H1 (cell line): ENCODE results near the gene ATP7B.

Source experiments
- BRCA1 ChIP-seq: IDR thresholded peaks from 2 replicates; pipeline ENCODE4 v1.6.1; 2012; ENCODE audit warnings: low read depth, low read length, improper control_type of control experiment
- CEBPB ChIP-seq: IDR thresholded peaks from 2 replicates; pipeline ENCODE4 v1.6.1; 2012; ENCODE audit warnings: low read depth, low read length
- EP300 ChIP-seq, 2 experiments: IDR thresholded peaks; 1 replicate in 1 of 2; 2 replicates in 1 of 2; pipeline ENCODE4 v1.6.1; 2011 to 2012; ENCODE audit warnings: low read depth in 2 of 2, low read length in 2 of 2, mild to moderate bottlenecking in 2 of 2, borderline replicate concordance in 1 of 2, inconsistent platforms in 1 of 2, moderate library complexity in 1 of 2
- NANOG ChIP-seq: IDR thresholded peaks from 2 replicates; pipeline ENCODE4 v1.6.1; 2011; ENCODE audit warnings: low read length, low read depth, mild to moderate bottlenecking, inconsistent platforms; ENCODE audit not compliant: insufficient read depth, poor library complexity, severe bottlenecking
- PHF8 ChIP-seq: fragments of 200-600 bp; sonication (generic); conservative IDR thresholded peaks from 2 replicates; pipeline ENCODE4 v1.7.1; 2012; ENCODE audit warnings: low read depth, mild to moderate bottlenecking, inconsistent platforms, low read length, moderate library complexity
- POLR2A ChIP-seq, 2 experiments: IDR thresholded peaks; 1 replicate in 1 of 2; 2 replicates in 1 of 2; pipeline ENCODE4 v1.6.1; 2011; ENCODE audit warnings: low read depth in 2 of 2, low read length in 2 of 2, mild to moderate bottlenecking in 2 of 2; ENCODE audit errors: control extremely low read depth in 1 of 2
- RXRA ChIP-seq: IDR thresholded peaks from 2 replicates; pipeline ENCODE4 v1.6.1; 2011; ENCODE audit warnings: low read depth, mild to moderate bottlenecking, low read length, moderate library complexity; ENCODE audit not compliant: insufficient read depth
- SP2 ChIP-seq: IDR thresholded peaks from 2 replicates; pipeline ENCODE4 v1.6.1; 2012; ENCODE audit warnings: mild to moderate bottlenecking, low read length, inconsistent platforms
- TF ChIP-seq, protein P1 (sequence below), 3 experiments: IDR thresholded peaks; 1 replicate in 2 of 3; 2 replicates in 1 of 3; pipeline versions ENCODE4 v1.5.1 to v1.6.1; 2011; ENCODE audit warnings: low read length in 3 of 3, mild to moderate bottlenecking in 3 of 3, inconsistent platforms in 2 of 3, low read depth in 1 of 3, moderate library complexity in 1 of 3; ENCODE audit not compliant: insufficient read depth in 1 of 3; ENCODE audit errors: control extremely low read depth in 1 of 3

DNA sequence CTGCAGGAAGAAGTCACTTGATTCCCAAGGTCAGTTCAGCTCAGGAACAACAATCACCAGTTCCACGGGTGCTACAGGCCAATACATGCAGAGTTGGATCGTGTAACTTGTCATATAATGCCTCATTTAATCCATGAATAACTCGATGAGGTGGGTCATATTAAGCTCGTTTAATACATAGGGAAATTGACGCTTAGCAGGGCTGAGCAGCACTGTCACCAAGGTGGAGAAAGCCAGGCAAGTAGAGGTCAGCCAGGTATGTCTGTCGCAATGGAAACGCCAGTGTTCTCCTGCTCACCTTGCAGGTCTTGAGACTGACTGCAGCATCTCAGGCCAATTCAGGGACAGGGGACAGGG is 97.1 kb downstream of the ATP7B start:
- TF ChIP-seq RXRA (no peak), POLR2A (IDR thresholded peaks at IDR 0.05; ENCODE audit: control extremely low read depth in 1 of 2, low read depth in 2 of 2, low read length in 2 of 2) (no peak), SP2 (no peak), NANOG (no peak), BRCA1 (no peak), PHF8 (no peak), CEBPB (no peak), EP300 (IDR thresholded peaks at IDR 0.05; ENCODE audit: borderline replicate concordance in 1 of 2, low read depth in 2 of 2, low read length in 2 of 2) (no peak)
- TF ChIP-seq, protein P1, sequence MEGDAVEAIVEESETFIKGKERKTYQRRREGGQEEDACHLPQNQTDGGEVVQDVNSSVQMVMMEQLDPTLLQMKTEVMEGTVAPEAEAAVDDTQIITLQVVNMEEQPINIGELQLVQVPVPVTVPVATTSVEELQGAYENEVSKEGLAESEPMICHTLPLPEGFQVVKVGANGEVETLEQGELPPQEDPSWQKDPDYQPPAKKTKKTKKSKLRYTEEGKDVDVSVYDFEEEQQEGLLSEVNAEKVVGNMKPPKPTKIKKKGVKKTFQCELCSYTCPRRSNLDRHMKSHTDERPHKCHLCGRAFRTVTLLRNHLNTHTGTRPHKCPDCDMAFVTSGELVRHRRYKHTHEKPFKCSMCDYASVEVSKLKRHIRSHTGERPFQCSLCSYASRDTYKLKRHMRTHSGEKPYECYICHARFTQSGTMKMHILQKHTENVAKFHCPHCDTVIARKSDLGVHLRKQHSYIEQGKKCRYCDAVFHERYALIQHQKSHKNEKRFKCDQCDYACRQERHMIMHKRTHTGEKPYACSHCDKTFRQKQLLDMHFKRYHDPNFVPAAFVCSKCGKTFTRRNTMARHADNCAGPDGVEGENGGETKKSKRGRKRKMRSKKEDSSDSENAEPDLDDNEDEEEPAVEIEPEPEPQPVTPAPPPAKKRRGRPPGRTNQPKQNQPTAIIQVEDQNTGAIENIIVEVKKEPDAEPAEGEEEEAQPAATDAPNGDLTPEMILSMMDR (IDR thresholded peaks at IDR 0.05; ENCODE audit: control extremely low read depth in 1 of 3, insufficient read depth in 1 of 3, low read depth in 1 of 3, low read length in 3 of 3): no peak
